HG03139 (cell line): ENCODE results near the gene TBC1D30.
"Not testable (repeated sequence)": the region's sequence is repeated elsewhere in the genome, so short reads cannot be mapped to it uniquely, and the experiment has no call there.

Experiments
- ATAC-seq: cut with Tn5 transposase; IDR thresholded peaks from one replicate; pipeline ENCODE4 v1.9.1; 2021; ENCODE audit not compliant: unreplicated experiment

TBC1D30 gene

DNA sequence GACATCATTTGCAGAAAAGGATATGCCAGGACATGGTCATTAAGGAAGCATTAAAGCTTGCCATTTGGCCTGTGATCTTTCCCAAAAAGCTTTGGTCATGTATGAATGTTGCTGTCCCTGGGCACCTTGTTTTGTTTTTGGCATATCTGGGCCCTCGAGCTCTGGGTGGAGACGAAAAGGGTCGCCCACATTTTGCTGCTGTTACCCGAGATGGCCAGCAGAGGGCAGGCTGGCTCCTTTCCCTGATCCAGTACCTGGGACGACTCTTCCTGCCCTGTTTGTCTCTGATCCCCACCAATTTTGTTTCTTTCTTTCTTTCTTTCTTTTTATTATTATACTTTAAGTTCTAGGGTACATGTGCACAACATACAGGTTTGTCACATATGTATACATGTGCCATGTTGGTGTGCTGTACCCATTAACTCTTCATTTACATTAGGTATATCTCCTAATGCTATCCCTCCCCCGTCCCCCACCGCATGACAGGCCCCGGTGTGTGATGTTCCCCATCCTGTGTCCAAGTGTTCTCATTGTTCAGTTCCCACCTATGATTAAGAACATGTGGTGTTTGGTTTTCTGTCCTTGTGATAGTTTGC is 22.2 kb upstream of the TBC1D30 start:
- ATAC-seq = not testable (repeated sequence)

DNA sequence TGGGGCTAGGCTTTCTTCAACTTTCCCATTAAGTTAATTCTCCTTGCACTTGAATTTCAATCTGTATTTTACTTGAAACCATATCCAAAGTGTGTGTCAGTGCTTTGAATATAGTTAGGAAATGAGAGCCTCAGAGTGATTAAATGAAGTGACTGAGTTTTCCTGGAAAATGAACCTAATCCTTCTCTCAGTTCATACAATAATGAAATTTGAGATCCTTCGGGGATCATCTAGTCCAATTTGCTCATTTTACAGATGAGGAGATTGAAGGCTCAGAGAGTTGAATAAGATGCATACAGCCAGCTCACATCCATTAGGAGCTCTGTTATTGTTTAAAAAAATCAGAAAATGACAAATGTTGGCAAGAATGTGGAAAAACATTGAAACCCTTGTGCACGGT is 18.3 kb upstream of the TBC1D30 start:
- no peak for ATAC-seq

GRCh38 chr12:64806593-64807460 is 17.6 kb upstream of the TBC1D30 start:
- no peak for ATAC-seq

DNA sequence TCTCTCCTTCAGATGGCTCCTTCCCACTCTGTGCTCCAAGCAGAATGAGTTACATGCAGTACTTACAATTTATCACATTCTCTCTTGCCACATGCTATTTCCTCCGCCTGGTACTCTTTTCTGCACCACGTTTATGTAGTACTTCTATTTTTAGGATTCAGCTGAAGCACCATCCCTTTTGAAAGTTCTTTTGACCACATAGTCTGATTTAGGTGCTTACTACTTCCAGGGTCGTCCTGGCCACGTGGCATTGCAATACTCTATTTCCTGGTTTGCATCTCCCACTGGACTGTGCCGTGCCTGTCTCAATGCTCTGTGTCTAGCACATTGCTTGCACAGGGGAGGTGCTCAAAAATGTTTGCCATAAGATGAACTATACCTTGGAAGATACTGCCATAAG is 16.3 kb upstream of the TBC1D30 start:
- ATAC-seq = no peak

DNA sequence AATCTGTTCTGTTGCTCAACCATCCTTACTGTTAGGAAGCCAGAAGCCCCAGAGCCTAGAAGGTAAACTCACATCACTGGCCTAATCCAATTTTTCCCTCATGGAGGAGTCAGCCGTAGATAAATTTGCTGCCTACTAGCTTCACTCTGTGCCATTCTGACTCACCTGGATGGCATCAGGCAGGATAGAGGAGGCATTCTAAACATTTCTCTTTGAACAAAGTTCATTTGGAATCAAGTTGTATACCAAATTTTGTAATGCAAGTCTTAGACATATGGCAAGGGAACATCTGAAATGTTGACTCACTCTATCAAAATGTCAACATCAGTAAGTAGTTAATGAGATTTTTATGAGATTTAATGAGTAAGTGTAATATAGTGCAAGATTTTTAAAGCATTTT is 13.6 kb upstream of the TBC1D30 start:
- ATAC-seq = no peak

DNA sequence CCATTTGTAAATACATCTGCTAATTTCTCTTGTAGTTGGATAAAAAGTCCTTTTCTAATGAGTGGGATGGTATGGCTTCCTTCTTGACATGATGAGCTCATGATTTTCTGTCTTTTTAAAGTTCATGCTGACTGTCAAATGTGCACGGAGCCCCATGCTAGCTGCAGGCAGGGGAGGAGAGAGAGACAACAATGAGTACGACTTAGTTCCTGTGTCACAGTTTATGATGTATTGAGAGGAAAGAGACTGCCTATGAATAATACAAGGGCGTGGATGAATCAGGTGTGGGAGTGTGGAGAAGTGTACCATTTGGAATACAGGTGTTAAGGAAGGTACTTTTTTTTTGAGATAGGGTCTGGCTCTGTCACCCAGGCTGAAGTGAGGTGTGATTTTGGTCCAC is 10.7 kb upstream of the TBC1D30 start:
- ATAC-seq = no peak

DNA sequence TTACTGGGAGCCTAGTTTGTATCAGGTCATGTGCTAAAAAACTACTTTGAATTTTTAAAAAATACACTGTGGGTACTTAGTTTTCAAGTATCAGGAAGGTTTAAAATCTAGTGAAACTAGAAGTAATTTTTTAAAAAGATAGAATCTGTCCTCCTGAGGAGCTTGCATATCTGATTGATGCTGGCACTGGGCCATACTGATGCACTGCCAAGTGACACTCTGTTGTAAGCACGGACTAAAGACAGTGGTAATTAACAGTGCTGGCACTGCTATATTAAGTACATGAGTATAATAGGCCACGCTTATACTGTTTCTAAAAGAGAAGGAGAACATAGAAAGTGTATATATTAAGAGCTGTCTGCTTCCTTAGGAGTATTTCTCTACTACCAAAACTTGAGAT is 10.0 kb upstream of the TBC1D30 start:
- no peak for ATAC-seq

DNA sequence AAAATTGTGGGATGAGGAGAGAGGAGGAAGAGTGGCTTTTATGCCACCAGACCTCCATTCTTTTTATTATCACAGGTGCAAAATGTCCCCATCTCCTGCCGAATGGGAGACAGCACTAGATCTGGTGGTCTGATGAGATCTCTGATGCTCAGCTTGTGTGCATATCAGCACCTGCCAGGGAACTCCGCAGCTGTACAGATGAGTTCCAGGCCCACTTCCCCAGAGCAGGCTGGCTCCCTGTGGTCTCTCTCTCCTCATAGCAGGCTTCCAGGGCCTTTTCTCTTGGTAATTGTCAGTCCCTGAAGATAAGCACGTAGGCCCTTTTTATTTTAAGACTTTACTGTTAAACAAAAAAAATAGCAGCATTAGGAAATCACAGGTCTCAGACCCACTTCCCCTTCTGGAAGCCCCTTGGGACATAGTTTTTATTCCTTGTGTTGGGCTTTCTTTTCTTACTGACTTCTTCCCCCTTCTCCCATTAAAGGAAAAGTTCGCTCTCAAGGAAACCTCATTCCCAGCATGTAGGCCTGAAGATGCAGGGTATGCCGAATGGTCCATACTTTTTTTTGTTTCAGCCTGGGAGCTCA is 4.5 kb upstream of the TBC1D30 start:
- ATAC-seq = no peak

- no peak for ATAC-seq
Observed at GRCh38 chr12:64820593-64820992, 3.9 kb upstream of the TBC1D30 start.

- ATAC-seq = no peak
Observed at GRCh38 chr12:64821116-64821630, 3.3 kb upstream of the TBC1D30 start.

- no peak for ATAC-seq
Observed at GRCh38 chr12:64824130-64824499, 332 bp upstream of the TBC1D30 start.

DNA sequence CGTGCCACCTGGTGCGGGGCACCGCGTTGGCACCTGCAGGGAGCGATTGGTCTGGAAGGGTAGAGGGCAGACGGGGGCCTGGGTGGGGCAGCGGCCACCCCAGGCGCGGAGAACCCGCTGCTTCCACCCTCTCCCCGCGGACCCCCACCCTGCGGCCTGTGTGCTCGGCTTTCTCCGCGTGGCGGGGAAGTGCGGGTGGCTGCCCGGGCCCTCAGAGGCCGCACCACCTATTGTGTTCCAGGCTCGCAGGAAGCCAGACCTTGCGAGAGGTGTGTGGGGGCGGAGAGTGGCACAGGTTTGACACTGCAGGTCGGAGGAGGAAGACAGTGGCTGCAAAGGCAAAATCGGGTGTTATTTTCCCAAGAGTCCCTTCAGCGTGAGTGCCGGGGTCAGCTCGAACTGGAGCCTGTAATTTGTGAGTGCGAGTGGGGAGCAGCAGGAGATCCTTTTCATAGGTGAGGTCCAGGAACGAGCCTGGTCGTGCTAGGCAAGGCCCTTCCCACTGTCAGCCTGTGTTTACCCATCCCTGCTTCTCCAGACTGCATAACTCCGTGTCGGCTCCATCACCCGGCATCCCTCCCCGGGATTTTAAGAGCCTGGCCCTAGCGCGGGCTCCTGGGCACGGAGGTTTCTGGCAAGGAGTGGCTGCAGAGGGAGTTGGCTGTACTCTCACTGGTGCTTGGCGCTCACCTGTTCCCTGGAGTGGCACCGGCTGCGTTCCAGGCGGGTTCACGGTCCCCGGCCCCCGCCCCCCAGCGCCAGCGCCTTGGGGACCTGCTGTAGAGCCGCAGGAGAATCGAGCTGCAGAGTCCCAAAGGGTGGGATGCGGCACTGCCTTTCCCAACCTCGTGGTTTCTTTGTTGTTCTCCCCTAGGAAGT is 935 bp downstream of the TBC1D30 start:
- no peak for ATAC-seq

DNA sequence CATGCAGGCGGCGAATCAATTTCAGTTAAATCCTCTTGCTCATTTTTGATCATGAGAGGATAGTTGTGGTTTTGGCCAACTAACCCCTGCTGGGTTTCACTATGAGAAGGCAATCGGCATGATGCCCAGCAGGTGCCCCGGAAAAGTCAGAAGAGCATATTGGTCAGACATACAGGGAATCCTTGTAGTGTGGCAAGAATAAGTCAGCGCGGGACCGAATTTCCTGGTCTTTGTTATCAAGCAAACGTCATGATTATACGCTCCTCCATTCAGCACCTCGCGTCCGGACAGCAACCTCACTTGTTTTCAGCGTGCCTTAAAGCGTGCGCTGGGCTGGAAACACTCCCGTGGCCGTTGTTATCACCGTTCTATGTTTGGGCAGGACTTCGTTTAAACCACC is 1.8 kb downstream of the TBC1D30 start:
- peak; percentile 54 for ATAC-seq

DNA sequence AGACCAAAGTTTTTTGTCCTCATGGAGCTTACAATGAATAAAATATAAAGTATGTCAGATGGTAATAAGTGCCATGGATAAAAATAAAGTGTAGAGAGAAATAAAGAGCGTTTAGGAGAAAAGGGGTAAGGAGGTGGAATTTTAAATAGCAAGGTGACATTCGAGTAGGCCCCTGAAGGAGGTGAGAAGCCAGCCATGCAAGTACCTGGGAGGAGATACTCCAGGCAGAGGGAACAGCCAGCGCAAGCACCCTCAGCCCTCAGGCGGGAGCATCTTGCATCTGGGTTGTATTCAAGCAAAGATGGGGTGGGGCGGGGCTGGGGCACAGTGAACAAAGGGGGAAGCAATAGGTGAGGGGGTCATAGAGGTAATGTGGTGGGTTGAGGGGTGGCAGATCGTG is 4.3 kb downstream of the TBC1D30 start:
- no peak for ATAC-seq

DNA sequence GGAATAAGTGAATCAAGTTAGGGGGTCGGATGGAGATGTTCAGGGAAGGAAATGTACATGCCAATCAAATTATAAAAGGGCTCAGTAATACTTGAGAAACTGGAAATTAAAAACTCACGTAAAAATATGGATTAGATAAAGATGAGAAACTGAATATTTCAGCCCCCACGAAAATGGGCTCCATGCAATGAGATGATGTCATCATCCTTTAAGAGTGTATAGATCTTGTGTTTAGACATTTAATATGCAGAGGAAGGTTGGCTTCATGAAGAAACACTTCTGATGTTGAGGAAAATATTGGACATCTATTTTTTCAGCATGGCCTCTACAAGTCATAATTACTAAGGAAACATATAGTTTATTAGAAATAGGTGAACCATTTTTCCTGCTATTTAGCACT is 9.5 kb downstream of the TBC1D30 start:
- no peak for ATAC-seq

- ATAC-seq = no peak
Observed at GRCh38 chr12:64835901-64836300, 11.5 kb downstream of the TBC1D30 start.

- no peak for ATAC-seq
Observed at GRCh38 chr12:64836856-64837255, 12.4 kb downstream of the TBC1D30 start.

- no peak for ATAC-seq
Observed at GRCh38 chr12:64837427-64837826, 13.0 kb downstream of the TBC1D30 start.

DNA sequence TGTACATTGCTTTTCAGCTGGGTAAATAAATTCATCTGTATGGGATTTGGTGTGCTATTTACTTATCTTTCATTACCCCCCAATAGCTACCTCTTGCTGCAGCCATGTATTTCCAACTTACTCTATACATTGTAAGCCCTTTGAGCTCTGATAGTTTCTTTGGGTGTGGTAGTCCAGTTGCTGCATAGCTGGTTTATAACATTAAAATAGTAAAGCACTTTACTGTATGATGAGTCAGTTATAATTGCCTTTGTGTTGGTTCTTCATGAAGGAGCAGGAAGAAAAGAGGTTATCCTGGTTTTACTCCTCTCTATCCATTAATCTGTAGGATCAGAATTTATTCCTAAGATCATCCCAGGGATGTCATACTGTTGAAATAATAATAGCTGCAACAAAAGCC is 15.7 kb downstream of the TBC1D30 start:
- ATAC-seq = no peak

- no peak for ATAC-seq
Observed at GRCh38 chr12:64840949-64841717, 16.7 kb downstream of the TBC1D30 start.
